HG02642 (cell line): ENCODE results near the gene FAM13C.

Experiments
- ATAC-seq: cut with Tn5 transposase; IDR thresholded peaks from one replicate; pipeline ENCODE4 v1.9.1; 2021; ENCODE audit warnings: mild to moderate bottlenecking; ENCODE audit not compliant: unreplicated experiment, poor library complexity

FAM13C gene

DNA sequence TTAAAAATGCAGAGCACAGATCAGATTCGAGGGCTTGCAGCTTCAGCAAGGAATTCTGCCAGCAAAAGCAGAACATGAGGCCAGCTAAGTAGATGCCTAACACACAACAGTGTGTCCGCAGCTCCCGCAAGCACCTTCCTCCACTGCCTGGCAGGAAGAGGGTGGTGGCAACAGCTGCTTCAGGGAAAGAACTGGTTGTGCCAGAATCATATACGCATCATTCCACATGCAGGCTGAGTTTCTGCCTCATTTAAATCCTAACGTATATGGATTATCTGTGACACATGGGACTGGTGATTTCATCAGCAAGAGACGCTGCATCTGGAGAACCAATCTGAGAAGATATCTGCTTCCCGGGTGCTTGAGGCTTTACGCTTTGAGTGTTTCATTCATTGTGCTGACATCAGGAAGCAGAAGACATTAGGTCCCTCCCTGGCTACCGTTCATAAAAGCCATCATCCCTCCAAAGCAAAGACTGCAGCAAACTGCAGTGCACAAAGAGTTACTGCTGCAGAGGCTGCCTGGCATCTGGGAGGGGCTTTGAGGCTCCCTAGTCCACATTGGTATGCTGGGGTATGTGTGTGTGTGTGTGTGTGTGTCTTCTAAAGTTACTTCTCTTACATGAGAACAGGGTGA, 78.8 kb downstream of the FAM13C start:
- no peak for ATAC-seq

DNA sequence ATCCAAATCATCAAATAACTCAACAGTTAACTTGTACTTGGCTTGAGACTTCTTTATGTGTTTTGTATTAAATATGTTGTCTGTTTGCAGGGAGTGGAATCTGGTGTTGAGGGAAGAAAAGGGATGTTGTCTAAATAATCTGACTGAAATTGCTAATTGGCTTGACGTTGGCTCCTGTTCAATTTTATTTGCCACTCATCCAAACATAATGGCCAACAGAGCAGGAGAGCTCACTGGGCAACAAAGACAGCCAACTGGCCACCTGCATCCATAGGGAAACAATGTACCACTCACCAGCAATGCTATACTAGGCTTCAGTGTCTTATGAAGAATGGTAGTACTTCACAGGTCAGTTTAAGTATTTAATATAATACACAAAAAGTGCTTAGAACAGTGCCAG, 80.5 kb downstream of the FAM13C start:
- ATAC-seq, result no peak

DNA sequence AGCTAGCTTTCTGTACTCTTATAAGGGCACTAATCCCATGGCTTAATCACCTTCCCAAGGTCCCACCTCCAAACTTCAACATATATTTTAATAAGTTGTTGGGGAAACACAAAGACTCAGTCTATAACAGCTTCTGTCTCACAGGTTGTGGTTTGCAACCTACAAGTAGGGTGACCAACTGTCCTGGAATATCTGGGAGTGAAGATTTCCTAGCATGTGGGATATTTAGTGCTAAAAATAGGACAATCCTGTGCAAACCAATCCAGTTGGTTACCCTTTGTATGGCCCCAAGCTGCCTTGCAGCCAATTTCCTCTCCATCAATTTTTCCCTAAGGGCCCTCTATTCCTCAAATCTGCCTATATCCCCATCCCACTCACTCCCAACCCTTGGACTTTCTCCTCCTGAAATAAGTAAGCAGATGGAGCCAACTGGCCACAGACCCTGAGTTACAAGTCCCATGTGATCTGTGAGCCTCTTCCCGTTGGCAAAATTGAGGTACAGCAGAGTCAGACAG, 82.3 kb downstream of the FAM13C start:
- ATAC-seq, result no peak

DNA sequence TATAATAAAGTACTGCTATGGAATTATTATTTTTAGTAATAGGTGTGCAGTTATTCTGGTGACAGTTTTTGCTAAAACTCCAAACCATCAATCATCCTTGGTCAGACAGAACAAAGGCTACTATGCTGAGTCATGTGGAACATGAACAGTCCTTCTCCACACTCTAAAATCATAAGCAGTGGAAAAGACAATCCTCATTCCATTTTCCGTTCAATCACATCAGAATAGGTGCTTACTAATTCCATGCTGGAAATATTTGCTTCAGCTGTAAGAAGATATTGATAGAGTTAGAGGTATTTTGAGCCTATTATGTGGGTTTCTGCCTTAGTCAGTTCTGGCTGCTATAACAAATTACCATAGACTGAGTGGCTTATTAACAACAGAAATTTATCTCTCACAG, 82.9 kb downstream of the FAM13C start:
- no peak for ATAC-seq

DNA sequence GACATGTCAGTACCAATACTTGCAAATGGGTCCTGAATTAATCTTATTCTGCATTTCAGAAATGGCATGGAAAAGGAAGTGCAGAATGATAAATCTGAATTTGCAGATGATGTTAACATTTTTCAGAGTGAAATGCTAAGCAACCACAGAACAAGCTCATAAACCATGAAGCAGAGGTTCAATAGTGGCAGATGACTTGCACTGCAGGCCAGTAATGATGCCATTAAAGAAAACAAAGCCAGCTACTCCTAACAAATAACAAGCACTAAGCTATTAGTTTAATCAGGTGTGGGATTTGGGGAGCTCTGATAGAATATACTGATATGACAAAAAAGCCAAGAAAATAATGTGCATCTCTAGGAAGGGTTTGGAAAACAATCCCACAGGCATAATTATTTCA, 85.4 kb downstream of the FAM13C start:
- ATAC-seq, result no peak

DNA sequence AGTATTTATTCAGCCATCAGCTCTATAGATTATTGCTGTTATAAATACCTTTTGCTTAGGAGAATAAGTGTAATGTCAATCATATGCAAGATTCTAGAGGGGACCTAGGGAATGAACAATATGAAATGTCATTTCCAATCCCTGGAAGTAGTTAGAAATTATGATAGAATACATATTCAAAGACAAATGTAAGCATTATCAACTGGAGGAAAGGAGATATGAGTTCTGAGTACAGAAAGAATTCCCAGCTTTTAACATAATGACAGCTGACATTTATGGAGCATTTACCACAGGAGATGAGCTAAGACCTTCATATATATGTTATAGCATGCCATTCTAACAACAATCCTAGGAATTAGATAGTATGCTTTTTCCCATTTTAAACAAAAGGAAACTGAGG, 86.2 kb downstream of the FAM13C start:
- ATAC-seq, result no peak

DNA sequence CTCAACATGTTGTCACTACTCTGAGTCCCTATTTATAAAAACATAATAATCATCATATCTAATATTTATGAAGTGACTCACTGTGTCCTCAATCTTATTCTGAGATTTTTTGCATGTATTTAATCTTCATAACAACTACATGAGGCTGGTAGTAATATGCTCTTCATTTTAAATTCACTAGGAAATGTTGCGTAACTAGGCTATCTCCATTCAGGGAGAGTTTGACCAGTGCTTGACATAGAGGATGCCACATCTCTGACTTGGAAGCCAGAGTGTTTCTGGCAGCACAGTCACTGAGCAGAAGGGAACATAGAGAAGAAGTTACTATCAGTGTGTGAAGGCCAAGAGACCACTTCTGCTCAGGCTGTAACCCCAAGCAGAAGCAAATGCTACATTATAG, 88.9 kb downstream of the FAM13C start:
- no peak for ATAC-seq

DNA sequence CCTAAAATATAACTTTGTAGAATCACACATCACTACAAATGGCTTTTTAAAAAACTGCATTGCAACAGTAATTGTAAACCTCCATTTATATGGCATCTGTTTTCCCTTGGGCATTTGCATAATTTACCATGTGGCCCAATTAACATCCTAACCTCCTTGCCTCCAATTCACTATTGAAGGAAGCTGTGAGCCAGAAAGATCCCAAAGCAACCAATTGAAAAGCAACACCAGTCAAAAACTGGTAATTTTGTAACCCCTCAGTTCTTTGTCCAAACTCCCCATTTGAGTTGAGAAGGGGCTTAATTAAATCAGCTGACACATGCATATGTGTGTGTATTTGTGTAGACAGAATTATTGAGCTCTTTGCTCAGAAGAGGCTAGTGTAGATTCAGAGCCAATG, 90.3 kb downstream of the FAM13C start:
- ATAC-seq, result no peak

DNA sequence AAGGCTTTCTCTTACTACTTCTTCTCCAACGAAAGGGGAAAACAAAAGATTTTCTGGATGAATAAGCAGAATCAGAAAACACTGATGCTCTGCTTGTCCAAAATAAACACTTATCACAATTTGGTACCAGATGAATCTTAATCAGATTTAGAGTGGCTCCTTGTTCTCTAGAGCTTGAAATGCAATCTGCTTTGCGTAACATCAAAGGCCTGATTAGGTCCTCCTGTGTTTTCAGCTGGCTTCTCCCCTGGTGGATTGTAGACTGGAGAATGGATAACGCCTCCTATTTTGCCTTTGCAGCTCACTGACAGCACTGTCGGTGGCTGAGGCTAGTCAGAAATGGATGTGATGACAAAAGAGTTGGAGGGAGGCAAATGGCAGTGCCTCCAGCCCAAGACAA, 91.2 kb downstream of the FAM13C start:
- no peak for ATAC-seq

DNA sequence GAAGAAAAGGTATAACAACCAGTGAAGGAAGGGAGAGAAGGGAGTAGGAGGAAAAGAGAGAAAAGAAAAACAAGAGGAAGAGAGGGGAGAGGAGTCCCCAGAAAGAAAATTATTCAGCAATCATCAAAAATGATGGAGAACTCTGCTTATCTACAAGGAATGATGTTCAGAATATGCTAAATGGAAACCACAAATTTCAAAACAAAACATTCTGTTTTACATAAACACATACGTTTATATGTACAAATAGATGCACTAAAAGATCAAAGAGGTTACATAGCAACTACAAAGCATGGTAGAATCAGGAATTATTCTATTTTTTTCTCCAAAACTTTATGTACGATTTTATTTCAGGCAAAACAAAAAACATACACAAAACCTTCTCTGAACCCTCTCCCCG, 91.9 kb downstream of the FAM13C start:
- no peak for ATAC-seq

DNA sequence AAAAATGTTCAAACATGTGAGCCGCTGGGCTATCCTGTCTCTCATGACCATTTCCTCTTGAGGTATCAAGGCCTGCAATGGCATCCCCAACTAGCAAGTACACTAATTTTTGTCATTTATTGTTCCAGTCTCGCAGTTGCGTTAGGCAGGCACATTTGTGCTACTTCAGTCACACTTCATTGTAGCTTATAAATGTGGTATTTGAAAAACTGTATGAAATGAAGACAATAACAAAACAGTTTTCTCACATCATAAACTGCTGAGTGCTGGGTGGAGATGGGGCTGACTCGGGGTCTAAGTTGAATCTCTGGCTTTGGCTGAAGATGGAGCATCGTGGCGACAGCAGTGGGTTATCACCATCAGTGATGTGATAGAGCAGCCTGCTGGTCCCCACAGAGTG, 92.7 kb downstream of the FAM13C start:
- ATAC-seq, result no peak

DNA sequence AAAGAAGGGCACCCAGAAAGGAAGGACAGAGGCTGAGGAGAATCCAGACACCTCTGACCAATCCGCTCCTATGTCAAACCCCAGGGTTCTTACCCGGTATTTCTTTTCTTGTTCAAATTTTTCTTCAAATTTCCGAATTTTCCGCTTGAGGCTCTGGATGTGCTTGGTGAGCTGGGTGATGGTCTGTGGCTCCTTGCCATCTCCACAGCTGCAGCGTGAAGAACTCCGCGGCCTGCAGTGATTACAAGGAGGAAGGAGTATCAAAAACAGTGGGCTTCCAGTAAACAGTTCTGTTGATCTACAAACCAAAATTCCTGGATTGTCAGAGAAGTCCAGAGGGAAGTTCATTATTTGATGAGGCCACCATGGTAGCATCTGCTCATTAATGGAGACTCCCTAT, 93.9 kb downstream of the FAM13C start:
- no peak for ATAC-seq

DNA sequence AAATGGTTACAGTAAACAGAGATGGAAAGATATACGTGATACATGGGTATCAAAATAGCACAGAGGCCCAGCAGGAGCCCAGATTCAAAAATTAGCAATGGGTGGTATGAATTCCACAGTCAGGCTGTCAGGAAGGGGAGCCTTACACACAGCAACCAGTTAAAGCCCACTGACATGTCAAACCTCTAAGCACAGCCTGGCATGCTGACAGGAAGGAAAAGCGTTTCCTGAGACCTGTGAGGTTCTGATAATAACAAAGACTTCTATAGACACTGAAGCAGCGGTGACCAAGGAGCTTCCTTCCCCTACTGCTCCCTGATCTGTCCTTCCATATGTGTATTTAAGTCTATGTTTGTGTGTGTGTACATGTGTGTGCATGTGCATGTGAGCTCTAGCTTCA, 96.0 kb downstream of the FAM13C start:
- ATAC-seq, result no peak

DNA sequence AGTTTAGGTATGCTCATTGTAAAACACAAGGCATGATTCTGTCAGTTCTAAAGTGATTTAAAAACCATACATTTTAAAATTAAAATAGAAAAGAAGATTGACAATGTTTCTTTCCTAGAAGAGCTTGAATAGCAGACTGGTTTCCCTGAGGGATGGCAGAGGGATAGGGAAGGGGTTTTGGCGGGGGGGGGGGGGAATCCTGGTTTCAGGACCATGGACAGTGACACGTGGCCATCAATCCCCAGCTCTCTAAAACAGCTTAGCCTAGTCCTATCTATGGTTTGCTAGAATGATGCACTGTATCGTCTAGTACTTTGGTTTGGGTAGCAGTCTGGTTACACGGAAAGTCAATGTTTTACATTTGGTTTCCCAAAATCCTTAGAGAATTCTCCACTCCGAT, 97.2 kb downstream of the FAM13C start:
- ATAC-seq, result no peak

DNA sequence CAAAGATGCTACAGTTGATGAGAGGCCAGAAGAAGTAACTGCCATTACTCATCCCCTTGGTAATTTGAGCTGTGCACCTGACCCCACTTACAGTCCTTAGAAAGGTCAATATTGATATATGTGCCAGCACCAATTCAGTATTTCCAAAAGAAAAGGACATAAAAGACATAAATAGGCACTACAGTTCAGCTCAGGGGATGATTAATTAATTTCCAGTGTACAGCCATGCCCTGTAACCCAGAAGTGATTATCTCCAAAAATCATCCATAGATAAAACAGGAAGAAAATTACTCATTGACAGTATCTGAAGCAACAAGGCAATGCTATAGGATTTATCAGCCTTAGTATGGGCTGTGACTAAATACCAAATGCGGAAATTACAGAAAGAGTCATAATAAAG, 103.5 kb downstream of the FAM13C start:
- no peak for ATAC-seq

DNA sequence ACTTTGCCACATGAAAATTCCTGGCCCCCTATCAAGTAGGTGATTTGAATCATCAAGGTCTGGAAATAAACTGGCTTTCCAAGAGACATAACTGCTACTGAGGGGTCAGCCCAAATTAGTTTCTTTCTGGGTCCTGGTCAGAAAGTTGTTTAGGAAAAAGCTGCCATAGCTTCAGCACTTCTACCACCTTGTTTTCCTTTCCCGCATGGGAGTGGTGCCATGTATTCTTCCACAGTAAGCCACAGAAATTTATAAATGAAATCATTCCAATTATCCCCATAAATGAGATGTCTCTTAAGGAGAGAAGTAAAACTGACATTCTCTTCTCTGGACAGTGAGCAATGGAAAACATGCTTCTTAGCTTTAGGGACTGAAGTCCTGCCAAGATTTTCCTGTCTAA, 105.1 kb downstream of the FAM13C start:
- no peak for ATAC-seq

DNA sequence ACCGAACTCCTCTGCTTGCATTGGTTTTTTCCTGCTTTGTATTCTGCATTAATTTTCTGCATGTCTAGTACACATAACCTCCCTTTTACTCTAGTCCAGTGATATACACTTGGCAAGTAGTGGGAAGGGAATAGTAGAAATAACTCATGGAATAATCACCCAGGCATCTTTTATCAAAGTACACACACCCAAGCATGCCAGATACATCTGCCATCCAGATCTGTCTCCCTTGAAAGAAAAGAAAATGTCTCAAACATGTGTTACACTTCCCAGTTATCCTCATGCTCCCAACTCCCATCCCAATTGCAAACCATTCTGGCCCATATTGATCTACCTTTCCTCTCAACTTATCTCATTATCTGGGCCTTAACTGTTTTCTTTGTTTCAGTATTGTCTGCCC, 106.9 kb downstream of the FAM13C start:
- no peak for ATAC-seq

DNA sequence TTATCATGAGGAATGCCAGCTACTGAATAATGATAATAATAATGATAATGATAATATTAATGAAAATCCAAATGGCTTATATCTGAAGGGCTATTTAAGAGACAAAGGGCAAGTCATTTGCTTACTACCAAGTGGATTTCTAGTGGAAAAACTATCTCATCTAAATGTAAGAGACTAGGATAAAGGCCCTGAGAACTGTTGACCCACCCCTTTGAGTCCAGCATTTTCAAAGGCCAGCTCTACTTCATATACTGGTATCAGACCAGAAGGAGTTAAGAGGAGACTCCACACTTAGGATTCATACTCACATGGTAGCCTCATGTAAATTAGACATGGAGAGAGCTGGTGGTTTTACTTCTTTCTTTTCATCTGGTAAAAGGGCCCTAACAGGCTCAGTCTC, 109.9 kb downstream of the FAM13C start:
- no peak for ATAC-seq

DNA sequence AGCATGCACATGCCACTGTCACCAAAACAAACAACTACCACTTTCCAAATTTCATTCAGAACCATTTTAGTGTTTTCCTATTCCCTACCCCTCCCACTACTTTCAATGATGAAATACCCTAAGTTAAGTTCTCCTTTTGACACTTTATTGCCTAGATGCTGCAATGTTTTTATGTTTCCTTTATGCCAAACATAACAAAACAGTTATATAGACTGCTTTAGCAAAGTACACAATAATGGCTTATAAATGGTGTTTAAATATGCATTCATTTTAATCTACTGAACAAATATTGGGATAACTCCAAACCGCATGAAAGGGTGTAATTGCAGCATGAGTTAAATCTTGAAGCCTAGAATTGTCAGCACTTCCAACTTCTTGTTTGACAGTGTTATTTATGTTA, 116.7 kb downstream of the FAM13C start:
- no peak for ATAC-seq

DNA sequence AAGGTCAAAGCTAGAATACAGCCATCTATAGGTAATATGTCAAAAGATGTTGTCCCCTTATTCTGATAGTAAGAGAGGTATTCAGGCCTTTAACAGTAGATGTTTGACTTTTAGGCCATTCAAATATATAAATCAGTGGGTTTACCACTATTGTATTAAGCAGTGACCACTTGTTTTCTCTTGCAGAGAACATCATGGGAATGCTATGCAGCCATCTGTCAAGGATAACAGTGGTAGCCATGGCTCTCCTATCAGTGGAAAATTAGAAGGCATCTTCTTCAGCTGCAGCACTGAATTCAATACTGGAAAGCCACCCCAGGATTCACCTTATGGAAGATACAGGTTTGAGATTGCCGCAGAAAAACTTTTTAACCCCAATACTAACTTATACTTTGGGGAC, 117.5 kb downstream of the FAM13C start:
- ATAC-seq, result no peak

DNA sequence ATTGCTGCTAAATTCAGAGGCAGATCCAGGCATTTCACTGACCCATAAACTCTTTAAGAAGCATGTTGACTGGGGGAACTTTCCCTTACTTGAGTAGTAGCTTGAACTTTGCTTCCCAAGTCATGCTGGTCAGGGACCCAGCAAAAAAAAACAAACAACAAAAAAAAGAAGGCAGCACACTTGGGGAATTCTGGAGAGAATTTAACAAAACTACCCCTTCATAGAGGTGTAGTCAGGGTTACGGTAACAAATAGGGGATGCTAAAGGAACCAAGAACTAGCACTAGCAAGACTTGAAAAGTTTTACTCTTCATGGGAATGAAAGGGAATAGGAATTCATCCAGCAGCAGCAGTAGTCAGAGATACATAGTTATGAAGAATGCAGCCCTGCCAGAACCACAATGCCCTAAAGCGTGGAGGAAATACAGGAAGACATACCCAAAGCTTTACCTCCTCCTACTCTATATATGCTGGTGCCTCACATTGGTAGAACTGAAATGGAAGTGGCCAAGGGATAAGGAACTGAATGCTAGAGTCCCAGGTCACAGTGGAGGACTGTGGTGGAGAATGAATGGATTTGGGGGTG, 118.6 kb downstream of the FAM13C start:
- no peak for ATAC-seq

DNA sequence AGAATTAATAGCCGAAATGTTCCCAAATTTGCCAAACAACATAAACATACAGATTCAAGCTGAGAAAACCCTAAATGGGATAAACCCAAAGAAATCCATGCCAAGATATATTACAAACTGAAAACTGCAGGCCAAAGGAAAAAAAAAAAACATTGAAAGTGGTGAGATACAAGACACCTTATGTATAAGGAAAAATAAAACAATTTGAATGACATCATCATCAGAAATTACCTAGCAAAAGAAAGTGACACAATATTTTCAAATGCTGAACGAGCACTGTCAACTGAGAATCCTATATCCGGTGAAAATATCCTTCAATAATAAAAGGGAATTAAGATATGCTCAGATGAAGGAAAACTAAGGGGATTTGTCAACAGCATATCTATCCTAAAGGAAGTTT, 119.4 kb downstream of the FAM13C start:
- ATAC-seq, result no peak
